Measurements from ENCODE around the gene ATXN2. TPM values are rescaled to one million over a fixed set of nuclear protein-coding genes. Genes with fewer than 3 reads are reported as not detected.

Gene ATXN2
- total RNA-seq, 2 donors from 2014 or later = 51.6 to 63.3 TPM

- ATAC-seq (no peak), DNase-seq (ENCODE audit: low spot score in 2 of 2) (no peak)
- H3K36me3 Mint-ChIP-seq = peaks cover 5 to 12% of the 10 kb centered on the region in 2 donors
- no peaks in the 10 kb centered on the region for H3K9me3 Mint-ChIP-seq
- peak overlapping the region in 1 of 2 donors; percentile 85 for H3K27ac Mint-ChIP-seq
Observed at GRCh38 chr12:111454716-111455447, 144.2 kb downstream of the ATXN2 start.

DNA sequence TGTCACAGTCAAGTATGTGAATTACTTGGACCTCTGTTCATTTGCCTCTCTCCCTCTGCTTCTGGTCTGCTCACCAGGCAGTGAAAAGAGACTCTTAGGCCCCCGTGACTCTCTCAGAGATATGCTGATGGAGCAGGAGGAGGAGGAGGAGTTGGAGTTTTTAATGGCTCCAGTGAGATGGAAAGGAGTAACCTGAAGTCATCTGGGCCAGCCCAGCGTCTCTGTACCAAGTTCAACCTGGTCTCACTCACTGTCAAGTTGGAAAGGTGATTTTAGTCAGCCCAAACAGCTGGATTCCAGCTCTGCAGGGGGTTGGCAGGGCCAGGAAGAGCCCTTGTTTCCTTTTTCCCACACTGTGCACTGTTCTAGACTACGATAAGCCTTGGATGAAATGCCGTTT is 144.8 kb downstream of the ATXN2 start:
- Mint-ChIP-seq H3K9me3 (no peaks in the 10 kb centered on the region), H3K27ac (peak overlapping the region in 1 of 2 donors; percentile 93), H3K36me3 (peaks cover 5 to 12% of the 10 kb centered on the region in 2 donors)
- ATAC-seq = no peak
- no peak for DNase-seq (ENCODE audit: low spot score in 2 of 2)

DNA sequence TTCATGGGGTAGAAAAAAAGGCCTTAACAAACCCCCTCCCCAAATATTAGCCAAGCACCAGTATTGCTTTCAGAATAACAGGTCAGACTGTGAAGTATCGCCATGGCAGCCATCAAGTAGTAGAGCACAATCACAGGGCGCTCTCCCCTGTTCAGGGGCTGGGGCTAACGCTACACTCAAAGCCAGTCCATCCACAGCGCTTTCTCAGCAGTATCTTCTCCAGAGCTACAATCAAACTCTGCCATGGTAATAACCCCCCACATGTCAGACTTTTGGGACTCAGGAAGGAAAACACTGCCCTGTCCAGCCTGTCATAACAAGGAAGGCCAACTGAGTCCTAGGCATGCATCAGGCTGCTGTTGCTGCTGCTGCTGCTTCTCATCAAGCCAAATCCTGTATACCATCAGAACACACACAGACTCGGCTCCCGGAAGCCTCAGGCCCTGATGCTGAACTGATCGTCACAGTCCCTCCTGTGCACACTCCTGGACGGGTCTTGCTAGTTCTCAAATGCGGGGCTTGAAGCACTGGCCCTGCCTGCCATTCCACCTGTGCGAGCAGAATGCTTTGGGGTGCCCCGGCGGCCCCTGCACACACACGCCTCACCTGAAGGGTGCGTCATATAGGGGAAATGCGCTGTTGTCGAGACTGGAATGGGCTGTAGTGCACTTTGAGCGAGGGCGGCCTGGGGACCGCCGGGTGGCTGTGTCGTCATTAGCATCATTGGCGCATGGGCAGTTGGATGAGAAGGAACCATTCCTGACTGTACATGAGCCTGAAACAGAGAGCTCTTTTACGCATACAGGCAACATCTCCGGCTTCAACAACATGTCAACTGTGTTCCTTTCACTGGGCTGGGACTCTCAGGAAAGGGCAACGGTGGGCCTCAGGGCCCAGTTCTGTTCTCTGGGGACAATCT is 145.8 kb downstream of the ATXN2 start:
- Mint-ChIP-seq H3K9me3 (no peaks in the 10 kb centered on the region), H3K27ac (peak overlapping the region in 1 of 2 donors; percentile 93), H3K36me3 (peaks cover 9 to 14% of the 10 kb centered on the region in 2 donors)
- DNase-seq (ENCODE audit: low spot score in 2 of 2) = no peak
- no peak for ATAC-seq

DNA sequence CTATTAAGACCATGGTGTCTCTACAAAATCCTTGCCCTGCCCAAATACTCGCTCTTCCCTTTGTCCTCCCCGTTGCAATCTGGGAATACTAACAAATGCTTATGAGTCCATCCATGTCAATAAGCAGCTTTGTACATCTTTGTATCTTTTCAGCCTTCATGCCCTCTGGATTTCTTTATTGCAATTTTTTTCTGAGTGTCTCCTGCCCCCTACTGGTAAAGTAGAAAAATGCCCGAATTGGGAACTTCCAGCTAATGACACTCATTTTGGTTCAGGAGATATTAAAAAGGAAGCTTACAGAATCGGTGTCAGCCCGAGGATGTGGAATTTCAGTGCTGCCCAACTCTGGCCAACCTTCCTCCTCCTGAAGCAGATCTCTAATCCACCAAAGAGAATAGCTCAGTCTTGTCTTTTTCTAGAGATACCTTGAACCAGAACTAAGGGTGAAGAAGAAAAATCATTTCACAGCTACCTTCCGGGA is 147.4 kb downstream of the ATXN2 start:
- DNase-seq (ENCODE audit: low spot score in 2 of 2) (no peak), ATAC-seq (peak in 1 of 2 donors; percentile 31)
- Mint-ChIP-seq H3K9me3 (no peaks in the 10 kb centered on the region), H3K27ac (peak overlapping the region in 1 of 2 donors; percentile 0), H3K36me3 (peaks cover 9 to 24% of the 10 kb centered on the region in 2 donors)

GRCh38 chr12:111451232-111451631 is 147.9 kb downstream of the ATXN2 start:
- DNase-seq (ENCODE audit: low spot score in 2 of 2) (no peak), ATAC-seq (no peak)
- Mint-ChIP-seq H3K9me3 (no peaks in the 10 kb centered on the region), H3K36me3 (peaks cover 9 to 27% of the 10 kb centered on the region in 2 donors), H3K27ac (peak overlapping the region in 1 of 2 donors; percentile 3)

DNA sequence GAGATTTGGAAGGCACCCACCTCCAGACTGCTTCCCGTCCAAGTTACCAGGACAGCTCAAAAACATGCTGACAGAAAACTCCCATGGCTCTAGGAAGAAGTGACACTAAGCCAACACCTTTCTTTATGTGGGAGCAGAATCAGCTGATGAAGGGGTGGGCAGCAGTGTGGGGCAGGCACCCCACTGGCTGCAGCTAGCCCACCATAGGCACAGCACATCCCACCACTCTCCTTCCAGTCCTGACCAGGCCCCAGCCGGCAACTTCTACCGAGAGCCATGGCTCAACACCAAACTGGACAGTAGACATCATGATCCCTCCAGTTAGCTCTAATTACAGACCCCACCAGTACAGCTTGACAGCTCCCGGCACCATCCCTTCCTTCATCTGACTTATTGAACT is 148.4 kb downstream of the ATXN2 start:
- Mint-ChIP-seq H3K9me3 (no peaks in the 10 kb centered on the region), H3K36me3 (peaks cover 9 to 27% of the 10 kb centered on the region in 2 donors), H3K27ac (peak overlapping the region in 1 of 2 donors; percentile 65)
- ATAC-seq = no peak
- no peak for DNase-seq (ENCODE audit: low spot score in 2 of 2)

GRCh38 chr12:111448846-111449790 is 150.0 kb downstream of the ATXN2 start:
- Mint-ChIP-seq H3K36me3 (peaks cover 9 to 27% of the 10 kb centered on the region in 2 donors), H3K27ac (peak overlapping the region in 1 of 2 donors; percentile 25), H3K9me3 (no peaks in the 10 kb centered on the region)
- no peak for DNase-seq (ENCODE audit: low spot score in 2 of 2)
- no peak for ATAC-seq

DNA sequence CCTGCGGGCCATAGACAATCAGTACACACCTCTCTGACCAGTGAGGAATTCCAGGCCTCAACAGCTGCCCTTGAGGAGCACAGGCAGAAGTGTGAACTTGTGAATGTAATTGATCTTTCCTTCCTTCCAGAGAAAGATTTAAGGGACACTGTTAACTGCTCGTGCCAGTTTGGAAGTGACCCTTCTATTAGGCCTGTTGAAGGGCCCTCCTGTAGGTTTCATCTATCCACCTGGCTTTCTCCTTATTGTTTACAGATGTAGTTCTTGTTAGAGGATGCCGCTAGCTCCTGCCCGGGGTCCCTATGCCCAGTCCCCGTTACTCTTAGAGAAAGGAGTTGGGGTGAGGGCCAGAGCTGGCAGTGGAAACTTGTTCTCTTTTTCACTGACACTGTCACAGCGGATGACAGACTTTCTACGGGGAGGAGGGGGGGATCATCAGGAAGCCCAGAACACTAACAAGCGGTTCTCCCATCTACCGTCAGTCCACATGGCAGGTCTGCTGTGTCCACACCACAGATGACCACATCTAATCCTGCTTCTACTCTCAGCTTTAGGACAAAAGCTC is 150.8 kb downstream of the ATXN2 start:
- no peak for ATAC-seq
- Mint-ChIP-seq H3K27ac (peak overlapping the region in 1 of 2 donors; percentile 93), H3K36me3 (peaks cover 9 to 27% of the 10 kb centered on the region in 2 donors)

GRCh38 chr12:111447571-111448265 is 151.4 kb downstream of the ATXN2 start:
- no peaks in the 10 kb centered on the region for H3K9me3 Mint-ChIP-seq
- peak overlapping the region in 1 of 2 donors; percentile 93 for H3K27ac Mint-ChIP-seq
- ATAC-seq = no peak
- no peak for DNase-seq (ENCODE audit: low spot score in 2 of 2)
- H3K36me3 Mint-ChIP-seq = peaks cover 9 to 27% of the 10 kb centered on the region in 2 donors

More for the DNA sequence above, 150.8 kb downstream of the ATXN2 start:
- no peaks in the 10 kb centered on the region for H3K9me3 Mint-ChIP-seq
- DNase-seq (ENCODE audit: low spot score in 2 of 2) = no peak

DNA sequence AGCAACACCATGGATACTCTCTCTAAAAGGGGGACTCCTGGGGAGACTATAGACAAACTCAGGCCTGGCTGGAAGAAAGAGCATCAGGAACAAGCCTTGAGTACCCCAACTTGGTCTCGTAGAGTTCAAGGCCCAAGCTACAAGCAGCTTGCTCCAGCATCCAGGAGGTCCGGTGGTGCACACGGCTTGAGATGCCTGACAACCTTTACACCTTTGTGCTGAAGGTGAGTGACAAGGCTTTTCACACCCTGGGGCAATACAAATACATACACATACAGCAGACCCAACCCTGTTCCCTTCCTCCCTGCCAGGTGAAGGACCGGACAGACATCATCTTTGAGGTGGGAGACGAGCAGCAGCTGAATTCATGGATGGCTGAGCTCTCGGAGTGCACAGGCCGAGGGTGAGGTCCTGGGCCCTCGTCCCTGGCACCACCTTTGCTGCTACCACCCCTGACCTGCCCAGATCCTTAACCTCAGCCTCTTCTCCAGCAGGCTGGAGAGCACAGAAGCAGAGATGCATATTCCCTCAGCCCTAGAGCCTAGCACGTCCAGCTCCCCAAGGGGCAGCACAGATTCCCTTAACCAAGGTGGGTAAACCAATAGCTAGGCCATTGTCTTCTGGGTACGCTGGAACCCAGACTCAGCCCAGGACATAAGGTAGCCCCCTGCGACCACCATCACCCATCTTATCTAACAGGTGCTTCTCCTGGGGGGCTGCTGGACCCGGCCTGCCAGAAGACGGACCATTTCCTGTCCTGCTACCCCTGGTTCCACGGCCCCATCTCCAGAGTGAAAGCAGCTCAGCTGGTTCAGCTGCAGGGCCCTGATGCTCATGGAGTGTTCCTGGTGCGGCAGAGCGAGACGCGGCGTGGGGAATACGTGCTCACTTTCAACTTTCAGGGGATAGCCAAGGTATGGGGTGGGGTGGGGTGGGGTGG is 152.2 kb downstream of the ATXN2 start:
- Mint-ChIP-seq H3K27ac (peak overlapping the region in 1 of 2 donors; percentile 50), H3K36me3 (peaks cover 9 to 27% of the 10 kb centered on the region in 2 donors), H3K9me3 (no peaks in the 10 kb centered on the region)
- no peak for ATAC-seq
- no peak for DNase-seq (ENCODE audit: low spot score in 2 of 2)

- Mint-ChIP-seq H3K36me3 (peaks cover 4 to 25% of the 10 kb centered on the region in 2 donors), H3K27ac (peak overlapping the region in 1 of 2 donors; percentile 50), H3K9me3 (no peaks in the 10 kb centered on the region)
- DNase-seq (ENCODE audit: low spot score in 2 of 2) (no peak), ATAC-seq (no peak)
Observed at GRCh38 chr12:111445726-111446581, 153.2 kb downstream of the ATXN2 start.

DNA sequence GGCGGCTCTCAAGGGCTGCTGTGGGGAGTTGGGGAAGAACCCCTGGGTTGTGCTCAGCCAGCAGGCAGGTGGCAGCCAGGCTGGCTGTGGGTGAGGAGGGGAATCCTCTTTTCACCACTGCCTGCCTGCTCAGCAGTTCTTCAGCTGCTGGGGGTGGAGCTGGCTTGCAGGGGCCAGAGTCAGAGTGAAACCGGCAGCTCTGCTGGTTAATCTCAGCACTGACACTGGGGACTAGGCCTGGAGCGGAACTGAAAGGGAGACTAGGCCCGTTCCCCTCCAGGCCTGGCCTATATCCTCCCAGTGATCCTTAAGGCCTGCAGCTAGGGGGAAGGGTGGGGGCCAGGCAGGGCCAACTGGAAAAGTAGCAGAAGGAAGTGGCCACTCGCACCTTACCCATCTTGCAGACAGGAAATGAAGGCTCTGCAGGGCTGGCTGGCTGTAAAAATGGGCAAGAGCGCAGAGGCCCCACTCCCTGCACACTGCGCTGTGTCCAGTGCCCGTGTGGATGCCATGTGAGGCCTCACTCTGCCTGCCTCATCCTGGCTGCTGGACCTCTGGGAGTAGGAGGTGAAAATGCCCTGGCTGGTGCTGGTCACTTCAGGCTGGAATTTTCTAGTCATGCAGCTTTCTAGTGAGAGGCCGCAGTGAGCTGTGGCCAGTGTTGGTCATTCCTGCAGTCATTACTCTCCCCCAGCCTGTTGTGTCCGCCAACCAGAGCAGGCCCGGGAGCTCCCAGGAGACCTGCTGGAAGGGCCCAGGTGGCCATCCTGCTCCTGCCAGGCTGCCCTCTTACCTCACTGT is 154.0 kb downstream of the ATXN2 start:
- DNase-seq (ENCODE audit: low spot score in 2 of 2) (peak; percentile 80 to 92), ATAC-seq (peak; percentile 83 to 90)
- Mint-ChIP-seq H3K36me3 (peaks cover 4 to 17% of the 10 kb centered on the region in 2 donors), H3K9me3 (no peaks in the 10 kb centered on the region), H3K27ac (peak overlapping the region; percentile 85 to 87)
